T47D (cell line): ENCODE results near the gene SLC44A1.

Experiments
- DNase-seq, 2 experiments: peaks; one replicate each; pipeline versions ENCODE4 v3.0.0 to v3.0.0-alpha.2; 2011 to 2012; ENCODE audit warnings: low read depth in 1 of 2, low spot score in 1 of 2
- JUND ChIP-seq: IDR thresholded peaks from 2 replicates; pipeline ENCODE4 v1.6.1; 2012; ENCODE audit warnings: low read depth
- in situ Hi-C: cut with HindIII; loops from 2 replicates; pipeline ENCODE4 v1.10.0; 2016; ENCODE audit warnings: low sequenced_read_pairs, low pct_unique_long_range_greater_than_20kb

SLC44A1 gene

GRCh38 chr9:105401651-105402050, 157.2 kb downstream of the SLC44A1 start:
- TF ChIP-seq JUND, result no peak
- in situ Hi-C loops, result no loop called here
- peak in 1 of 2 experiments; percentile 49 for DNase-seq

GRCh38 chr9:105403552-105404248, 159.2 kb downstream of the SLC44A1 start:
- TF ChIP-seq JUND, result no peak
- no peak for DNase-seq
- in situ Hi-C loops, result no loop called here

DNA sequence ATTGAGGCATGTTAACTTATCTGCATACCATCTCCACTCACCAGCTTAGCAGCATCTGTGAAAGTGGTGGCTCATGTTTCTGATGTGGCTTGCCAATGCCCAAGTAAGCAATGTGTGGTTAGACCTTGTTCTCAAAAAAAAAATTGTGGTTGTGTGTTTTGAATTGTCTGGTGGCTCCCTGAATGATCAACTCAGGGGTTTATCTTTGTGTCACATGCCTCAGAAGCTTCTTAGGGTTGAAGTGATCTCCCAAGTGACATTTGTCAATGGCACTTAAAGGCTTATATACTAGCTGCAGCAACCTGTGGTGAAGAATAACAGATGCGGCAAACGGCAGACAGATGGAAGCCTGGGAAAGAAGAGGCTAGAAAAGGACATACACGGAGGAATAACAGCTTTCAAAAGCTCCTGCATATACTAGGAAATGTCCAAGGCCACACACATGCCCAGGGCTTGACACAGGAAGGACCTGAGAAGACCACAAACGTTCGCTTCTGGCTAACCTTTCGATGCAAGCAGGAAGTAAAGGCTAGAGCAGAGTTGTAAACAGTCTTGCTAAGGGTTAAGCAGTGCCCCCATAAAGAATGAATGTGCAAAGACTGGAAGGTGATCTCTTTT, 161.2 kb downstream of the SLC44A1 start:
- DNase-seq, result peak in 1 of 2 experiments; percentile 18
- no peak for TF ChIP-seq JUND
- in situ Hi-C loops, result no loop called here

- in situ Hi-C loops, result no loop called here
These were observed 161.9 kb downstream of the SLC44A1 start for GRCh38 chr9:105406369-105406768.

GRCh38 chr9:105413525-105413924, 169.1 kb downstream of the SLC44A1 start:
- peak; percentile 44 to 80 for DNase-seq
- in situ Hi-C loops, result no loop called here
- TF ChIP-seq JUND, result no peak

More at GRCh38 chr9:105406369-105406768, 161.9 kb downstream of the SLC44A1 start:
- no peak for DNase-seq
- TF ChIP-seq JUND, result no peak

- no peak for TF ChIP-seq JUND
- DNase-seq, result peak; percentile 18 to 69
- in situ Hi-C loops, result no loop called here
These were observed 170.7 kb downstream of the SLC44A1 start for GRCh38 chr9:105414947-105415661.

DNA sequence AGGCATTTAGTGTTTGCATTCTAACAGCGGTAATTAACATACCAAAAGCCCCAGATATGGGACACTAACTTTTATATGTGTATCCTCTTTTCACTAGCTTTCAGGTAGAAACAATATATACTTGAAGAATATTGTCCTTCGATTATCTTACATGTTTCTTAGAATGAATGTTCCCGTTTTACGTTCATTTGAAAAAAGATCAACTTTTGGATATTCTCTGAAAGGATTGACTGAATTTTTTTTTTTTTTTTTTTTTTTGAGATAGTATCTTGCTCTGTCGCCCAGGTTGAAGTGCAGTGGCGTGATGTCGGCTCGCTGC, 171.2 kb downstream of the SLC44A1 start:
- no peak for DNase-seq
- in situ Hi-C loops, result no loop called here
- TF ChIP-seq JUND, result no peak

GRCh38 chr9:105416840-105417239, 172.4 kb downstream of the SLC44A1 start:
- TF ChIP-seq JUND, result no peak
- in situ Hi-C loops, result no loop called here

GRCh38 chr9:105418588-105419500, 174.4 kb downstream of the SLC44A1 start:
- TF ChIP-seq JUND, result no peak
- no peak for DNase-seq
- in situ Hi-C loops, result no loop called here

More at GRCh38 chr9:105416840-105417239, 172.4 kb downstream of the SLC44A1 start:
- no peak for DNase-seq

- TF ChIP-seq JUND, result no peak
- in situ Hi-C loops, result no loop called here
These were observed 175.6 kb downstream of the SLC44A1 start for GRCh38 chr9:105419816-105420597.

GRCh38 chr9:105421154-105421553, 176.7 kb downstream of the SLC44A1 start:
- in situ Hi-C loops, result no loop called here
- no peak for DNase-seq
- no peak for TF ChIP-seq JUND

More at GRCh38 chr9:105419816-105420597, 175.6 kb downstream of the SLC44A1 start:
- no peak for DNase-seq
